H9 (cell line): Measurements from ENCODE around the gene RNF8. TPM values are rescaled to one million over a fixed set of nuclear protein-coding genes. Genes with fewer than 3 reads are reported as not detected.

Experiments used
- DNase-seq: peaks from one replicate; pipeline ENCODE4 v3.0.0-alpha.2; 2017
- H2AFZ ChIP-seq: one replicate; pipeline ENCODE4 v1.6.1; 2013; ENCODE audit warnings: mild to moderate bottlenecking, low read length, control low read depth, moderate library complexity
- H2AK5ac ChIP-seq: 2 replicates; pipeline ENCODE4 v1.6.1; 2013; ENCODE audit warnings: low read length, control low read depth, mixed read lengths; ENCODE audit not compliant: insufficient read length
- H2BK120ac ChIP-seq: one replicate; pipeline ENCODE4 v1.6.1; 2013; ENCODE audit warnings: low read depth, mild to moderate bottlenecking, low read length, control low read depth, inconsistent platforms; ENCODE audit not compliant: poor library complexity, severe bottlenecking
- H2BK12ac ChIP-seq: 2 replicates; pipeline ENCODE4 v1.6.1; 2013; ENCODE audit warnings: low read length, control low read depth, mixed read lengths, low read depth; ENCODE audit not compliant: insufficient read length
- H2BK15ac ChIP-seq: 2 replicates; pipeline ENCODE4 v1.6.1; 2013; ENCODE audit warnings: low read depth, low read length, control low read depth
- H2BK20ac ChIP-seq: one replicate; pipeline ENCODE4 v1.6.1; 2013; ENCODE audit warnings: low read depth, mild to moderate bottlenecking, low read length, control low read depth, inconsistent platforms; ENCODE audit not compliant: poor library complexity, severe bottlenecking
- H2BK5ac ChIP-seq: 2 replicates; pipeline ENCODE4 v1.6.1; 2013; ENCODE audit warnings: low read length, control low read depth, mixed read lengths; ENCODE audit not compliant: insufficient read length
- H3K14ac ChIP-seq: 2 replicates; pipeline ENCODE4 v1.6.1; 2013; ENCODE audit warnings: low read length, control low read depth; ENCODE audit not compliant: insufficient read depth
- H3K18ac ChIP-seq: 2 replicates; pipeline ENCODE4 v1.6.1; 2013; ENCODE audit warnings: low read depth, mild to moderate bottlenecking, mixed read lengths, low read length, control low read depth; ENCODE audit not compliant: insufficient read length
- H3K23ac ChIP-seq: 2 replicates; pipeline ENCODE4 v1.6.1; 2013; ENCODE audit warnings: low read length, control low read depth, mixed read lengths, low read depth; ENCODE audit not compliant: insufficient read length
- H3K23me2 ChIP-seq: 2 replicates; pipeline ENCODE4 v1.6.1; 2013; ENCODE audit warnings: low read depth, mild to moderate bottlenecking, mixed read lengths, low read length, control low read depth; ENCODE audit not compliant: insufficient read length, poor library complexity, severe bottlenecking
- H3K27ac ChIP-seq: 2 replicates; pipeline ENCODE4 v1.5.1; 2013; ENCODE audit warnings: low read length, control low read depth, mixed read lengths, low read depth; ENCODE audit not compliant: insufficient read length
- H3K27me3 ChIP-seq: 2 replicates; pipeline ENCODE4 v1.6.1; 2013; ENCODE audit warnings: low read length, control low read depth, inconsistent platforms; ENCODE audit not compliant: insufficient read depth
- H3K4ac ChIP-seq: 2 replicates; pipeline ENCODE4 v1.6.1; 2013; ENCODE audit warnings: low read depth, mild to moderate bottlenecking, control low read depth, inconsistent platforms, low read length, moderate library complexity
- H3K4me1 ChIP-seq: 2 replicates; pipeline ENCODE4 v1.6.1; 2013; ENCODE audit warnings: low read length, control low read depth, inconsistent platforms; ENCODE audit not compliant: insufficient read depth
- H3K4me2 ChIP-seq: 2 replicates; pipeline ENCODE4 v1.6.1; 2013; ENCODE audit warnings: low read length, control low read depth, mixed read lengths; ENCODE audit not compliant: insufficient read length, insufficient read depth
- H3K56ac ChIP-seq: 2 replicates; pipeline ENCODE4 v1.6.1; 2013; ENCODE audit warnings: low read depth, mild to moderate bottlenecking, mixed read lengths, low read length, control low read depth; ENCODE audit not compliant: insufficient read length
- H3K79me1 ChIP-seq: 2 replicates; pipeline ENCODE4 v1.6.1; 2013; ENCODE audit warnings: low read depth, mild to moderate bottlenecking, moderate library complexity, low read length, control low read depth, inconsistent platforms; ENCODE audit not compliant: insufficient read depth, poor library complexity, severe bottlenecking
- H3K79me2 ChIP-seq: 2 replicates; pipeline ENCODE4 v1.6.1; 2013; ENCODE audit warnings: low read length, control low read depth, inconsistent platforms; ENCODE audit not compliant: insufficient read depth
- H3K9ac ChIP-seq: 2 replicates; pipeline ENCODE4 v1.6.1; 2013; ENCODE audit warnings: low read length, control low read depth, mixed read lengths; ENCODE audit not compliant: insufficient read length; ENCODE audit errors: extremely low read depth
- H3K9me3 ChIP-seq: one replicate; pipeline ENCODE4 v1.6.1; 2013; ENCODE audit warnings: low read depth, low read length, inconsistent platforms; ENCODE audit not compliant: control insufficient read depth
- H3T11ph ChIP-seq: one replicate; pipeline ENCODE4 v1.6.1; 2013; ENCODE audit warnings: mild to moderate bottlenecking, low read length, control low read depth, inconsistent platforms
- H4K20me1 ChIP-seq: one replicate; pipeline ENCODE4 v1.6.1; 2013; ENCODE audit not compliant: control insufficient read depth, insufficient read length, insufficient read depth
- H4K5ac ChIP-seq: 2 replicates; pipeline ENCODE4 v1.6.1; 2013; ENCODE audit warnings: low read depth, mild to moderate bottlenecking, mixed read lengths, low read length, control low read depth; ENCODE audit not compliant: insufficient read length
- H4K8ac ChIP-seq: replicated peaks from 2 replicates; pipeline ENCODE4 v1.6.1; 2013; ENCODE audit warnings: low read length, control low read depth, mixed read lengths, low read depth; ENCODE audit not compliant: insufficient read length
- H4K91ac ChIP-seq: 2 replicates; pipeline ENCODE4 v1.6.1; 2013; ENCODE audit warnings: low read depth, mild to moderate bottlenecking, moderate library complexity, mixed read lengths, low read length, control low read depth; ENCODE audit not compliant: insufficient read length
- H3K27ac Mint-ChIP-seq, 3 experiments: 2 replicates in 2 of 3; 3 replicates in 1 of 3; pipeline ENCODE4 v1.8.0; 2020 to 2021; ENCODE audit warnings: mixed read lengths in 3 of 3, mild to moderate bottlenecking in 1 of 3, moderate library complexity in 1 of 3
- H3K27me3 Mint-ChIP-seq: 2 replicates; pipeline ENCODE4 v1.8.0; 2021; ENCODE audit warnings: low read depth, mild to moderate bottlenecking, moderate library complexity, mixed read lengths
- H3K36me3 Mint-ChIP-seq, 3 experiments: 2 replicates in 2 of 3; 3 replicates in 1 of 3; pipeline ENCODE4 v1.8.0; 2020 to 2021; ENCODE audit warnings: low read depth in 3 of 3, mixed read lengths in 3 of 3; ENCODE audit not compliant: insufficient read depth in 1 of 3
- H3K4me1 Mint-ChIP-seq, 2 experiments: 2 replicates each; pipeline ENCODE4 v1.8.0; 2020; ENCODE audit warnings: mixed read lengths in 2 of 2
- H3K4me3 Mint-ChIP-seq, 2 experiments: 2 replicates in 1 of 2; 3 replicates in 1 of 2; pipeline ENCODE4 v1.8.0; 2020 to 2021; ENCODE audit warnings: mild to moderate bottlenecking in 2 of 2, mixed read lengths in 2 of 2, moderate library complexity in 1 of 2
- H3K9me3 Mint-ChIP-seq, 2 experiments: 2 replicates in 1 of 2; 3 replicates in 1 of 2; pipeline ENCODE4 v1.8.0; 2020; ENCODE audit warnings: mild to moderate bottlenecking in 2 of 2, mixed read lengths in 2 of 2, moderate library complexity in 1 of 2
- WGBS: extraction: QIAGEN DNeasy Blood & Tissue Kit; methylation state at CpG from one replicate; pipeline ENCODE4 v1.1.7; 2013; ENCODE audit warnings: missing lambda C conversion rate, low lambda C conversion rate, mixed read lengths; ENCODE audit not compliant: insufficient read length; ENCODE audit errors: extremely low coverage; 5-methylcytosine and 5-hydroxymethylcytosine counted together
- total RNA-seq: library from RNA; stranded (reverse); gene quantifications from 2 replicates; pipeline ENCODE4 v1.2.1, GENCODE V29; 2021
- TF ChIP-seq, protein P1 (sequence below): fragments of 200-600 bp; sonication (generic); conservative IDR thresholded peaks from 3 replicates; pipeline ENCODE4 v1.8.0; 2021; ENCODE audit warnings: antibody characterized with exemption, mild to moderate bottlenecking

Gene RNF8
- total RNA-seq, 1 experiment from 2014 or later = 34.7 TPM

DNA sequence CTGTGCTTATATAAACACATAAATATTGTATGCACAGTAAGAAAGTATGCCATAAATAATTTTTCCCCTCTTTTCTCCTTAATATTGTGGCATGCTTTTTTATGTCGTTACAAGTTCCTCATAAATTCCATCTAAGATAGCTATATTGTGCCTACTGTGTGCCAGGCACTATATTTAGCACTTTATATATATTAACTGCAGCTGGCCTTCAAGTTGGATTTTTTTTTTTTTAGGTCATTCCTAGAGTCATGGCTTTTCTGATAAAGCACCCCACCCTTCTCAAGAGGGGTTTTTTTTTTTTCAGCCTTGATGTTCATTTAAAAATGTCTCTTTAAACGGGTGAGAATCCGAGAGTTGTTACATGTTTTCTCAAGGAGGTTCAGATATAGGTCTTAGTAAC is 42.8 kb upstream of the RNF8 start:
- no peaks in the 10 kb centered on the region; a peak in 1 of 5 replicates for H3K9me3 Mint-ChIP-seq
- Histone ChIP-seq H3K79me1 (no peaks in the 10 kb centered on the region), H3K4me2 (no peak overlapping the region), H3K4me1 (no peaks in the 10 kb centered on the region), H3K9me3 (no peaks in the 10 kb centered on the region), H2BK15ac (no peak overlapping the region), H3K9ac (no peak overlapping the region), H3K27me3 (no peaks in the 10 kb centered on the region), H3K56ac (no peak overlapping the region), H4K91ac (no peak overlapping the region), H3K79me2 (no peaks in the 10 kb centered on the region), H4K5ac (no peak overlapping the region), H4K20me1 (no peaks in the 10 kb centered on the region), H3K14ac (no peak overlapping the region), H3K4ac (no peak overlapping the region), H3K18ac (no peak overlapping the region), H2AK5ac (no peak overlapping the region), H3K23ac (no peak overlapping the region), H2AFZ (no peak overlapping the region), H3K23me2 (no peaks in the 10 kb centered on the region), H2BK5ac (no peak overlapping the region), H2BK120ac (no peak overlapping the region), H2BK20ac (no peak overlapping the region), H2BK12ac (no peak overlapping the region), H3K27ac (no peak overlapping the region), H4K8ac (no peak overlapping the region), H3T11ph (no peak overlapping the region)
- H3K27me3 Mint-ChIP-seq = no peaks in the 10 kb centered on the region
- H3K36me3 Mint-ChIP-seq = peaks cover 2 to 27% (median 22%) of the 10 kb centered on the region in 3 experiments
- no peak for DNase-seq
- no peaks in the 10 kb centered on the region; a peak in 1 of 4 replicates for H3K4me1 Mint-ChIP-seq
- H3K4me3 Mint-ChIP-seq = no peak overlapping the region
- no peak overlapping the region for H3K27ac Mint-ChIP-seq
- TF ChIP-seq, protein P1, sequence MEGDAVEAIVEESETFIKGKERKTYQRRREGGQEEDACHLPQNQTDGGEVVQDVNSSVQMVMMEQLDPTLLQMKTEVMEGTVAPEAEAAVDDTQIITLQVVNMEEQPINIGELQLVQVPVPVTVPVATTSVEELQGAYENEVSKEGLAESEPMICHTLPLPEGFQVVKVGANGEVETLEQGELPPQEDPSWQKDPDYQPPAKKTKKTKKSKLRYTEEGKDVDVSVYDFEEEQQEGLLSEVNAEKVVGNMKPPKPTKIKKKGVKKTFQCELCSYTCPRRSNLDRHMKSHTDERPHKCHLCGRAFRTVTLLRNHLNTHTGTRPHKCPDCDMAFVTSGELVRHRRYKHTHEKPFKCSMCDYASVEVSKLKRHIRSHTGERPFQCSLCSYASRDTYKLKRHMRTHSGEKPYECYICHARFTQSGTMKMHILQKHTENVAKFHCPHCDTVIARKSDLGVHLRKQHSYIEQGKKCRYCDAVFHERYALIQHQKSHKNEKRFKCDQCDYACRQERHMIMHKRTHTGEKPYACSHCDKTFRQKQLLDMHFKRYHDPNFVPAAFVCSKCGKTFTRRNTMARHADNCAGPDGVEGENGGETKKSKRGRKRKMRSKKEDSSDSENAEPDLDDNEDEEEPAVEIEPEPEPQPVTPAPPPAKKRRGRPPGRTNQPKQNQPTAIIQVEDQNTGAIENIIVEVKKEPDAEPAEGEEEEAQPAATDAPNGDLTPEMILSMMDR = no peak
- no CpG with 5 or more reads among the region's 3 CpGs for WGBS
